NCI-H2196 (cell line): Measurements from ENCODE around the gene ADAMTS16.

Source experiments
- DNase-seq: peaks from one replicate; lab custom pipeline; 2025; ENCODE audit not compliant: unreplicated experiment; lab: John Stamatoyannopoulos, UW

The ADAMTS16 gene

GRCh38 chr5:5278201-5278814 is 138.2 kb downstream of the ADAMTS16 start:
- no peak for DNase-seq

GRCh38 chr5:5278815-5279381 is 138.8 kb downstream of the ADAMTS16 start:
- no peak for DNase-seq

GRCh38 chr5:5285906-5286305 is 145.8 kb downstream of the ADAMTS16 start:
- DNase-seq: no peak

DNA sequence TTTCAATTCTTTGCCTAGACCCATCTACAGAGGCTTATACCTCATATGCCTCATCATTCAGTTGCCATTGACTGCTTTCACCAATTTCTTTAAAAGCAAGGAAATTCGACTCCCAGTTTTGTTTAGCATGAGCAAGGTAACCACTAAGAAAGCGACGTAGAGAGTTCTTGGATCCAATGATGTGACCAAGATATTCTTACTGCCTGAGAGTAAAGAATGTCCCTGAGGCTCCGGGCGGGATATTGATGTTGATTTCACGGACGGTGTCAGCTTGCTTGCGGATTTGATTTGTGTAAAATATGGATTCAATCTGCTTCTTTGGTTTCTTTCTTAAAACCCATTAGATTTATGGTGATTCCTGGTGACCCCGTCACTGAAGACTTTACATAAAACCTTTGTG is 147.3 kb downstream of the ADAMTS16 start:
- DNase-seq: no peak

GRCh38 chr5:5288201-5288600 is 148.1 kb downstream of the ADAMTS16 start:
- no peak for DNase-seq

GRCh38 chr5:5289537-5289936 is 149.4 kb downstream of the ADAMTS16 start:
- no peak for DNase-seq

DNA sequence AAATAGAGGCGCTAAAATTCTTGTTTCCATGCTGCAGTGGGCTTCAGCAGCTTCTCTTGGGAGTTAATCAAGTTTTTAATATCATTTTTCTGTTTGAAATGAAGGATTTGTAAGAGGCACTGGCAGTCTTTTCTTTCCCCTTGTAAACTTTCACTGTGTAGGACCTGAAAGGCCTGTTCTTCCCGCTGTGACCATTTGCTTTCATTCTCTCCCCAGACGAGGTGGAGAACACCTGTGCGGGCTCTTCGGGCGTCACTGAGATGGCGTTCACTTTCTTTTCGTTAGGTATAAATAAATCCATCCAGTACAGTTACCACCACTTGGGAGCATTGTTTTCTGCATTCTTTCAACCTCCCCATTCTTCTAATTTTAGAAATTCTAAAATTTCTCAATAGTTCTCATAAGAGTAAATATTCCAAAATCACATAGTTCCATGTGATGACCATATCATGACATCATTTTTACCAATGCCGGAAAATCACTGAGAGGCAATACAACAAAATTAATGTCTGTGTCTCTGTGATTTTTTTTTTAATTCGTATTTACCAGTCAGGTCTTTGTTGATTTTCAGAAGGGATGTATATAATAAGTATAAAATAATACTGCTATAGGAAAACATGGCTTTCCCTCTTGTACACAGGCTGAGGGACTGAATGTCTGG is 150.7 kb downstream of the ADAMTS16 start:
- DNase-seq: no peak

DNA sequence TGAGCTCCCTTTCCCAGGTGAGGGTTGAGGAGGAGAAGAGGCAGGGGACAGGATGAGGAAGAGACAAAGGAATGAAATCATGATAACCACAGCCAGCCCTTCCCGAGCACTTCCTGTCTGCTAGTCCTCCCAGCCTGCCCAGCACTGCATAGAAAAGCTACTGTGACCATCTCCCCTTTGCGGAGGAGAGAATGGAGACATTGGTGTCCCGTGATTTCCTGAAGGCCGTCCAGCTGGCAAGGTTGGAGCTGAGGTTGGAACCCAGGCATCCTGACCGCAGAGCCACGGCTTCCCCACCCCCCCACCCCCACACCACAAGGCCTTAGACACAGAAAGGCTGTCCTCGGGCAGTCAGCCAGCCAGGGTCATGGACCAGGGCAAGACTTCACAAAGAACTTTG is 151.2 kb downstream of the ADAMTS16 start:
- no peak for DNase-seq

DNA sequence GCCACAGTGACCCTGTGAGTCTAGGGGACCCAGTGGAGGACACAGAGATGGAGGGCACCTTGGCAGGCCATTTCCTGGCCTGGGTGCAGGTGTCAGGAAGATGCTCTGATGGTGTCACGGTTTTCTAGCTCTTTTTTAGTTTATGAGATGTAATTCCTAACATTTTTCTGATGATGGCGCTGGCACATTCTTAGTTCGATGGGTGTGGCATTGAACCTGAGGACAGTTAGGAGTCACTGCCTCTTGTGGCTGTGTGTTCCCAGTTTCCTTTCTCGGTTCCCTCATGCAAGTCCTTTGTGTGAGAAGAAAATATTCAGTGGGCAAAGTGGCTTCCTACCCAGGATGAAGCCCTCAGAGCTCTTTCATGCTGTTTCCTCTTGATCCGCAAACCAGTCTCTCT is 152.9 kb downstream of the ADAMTS16 start:
- no peak for DNase-seq

GRCh38 chr5:5294429-5294828 is 154.3 kb downstream of the ADAMTS16 start:
- no peak for DNase-seq

DNA sequence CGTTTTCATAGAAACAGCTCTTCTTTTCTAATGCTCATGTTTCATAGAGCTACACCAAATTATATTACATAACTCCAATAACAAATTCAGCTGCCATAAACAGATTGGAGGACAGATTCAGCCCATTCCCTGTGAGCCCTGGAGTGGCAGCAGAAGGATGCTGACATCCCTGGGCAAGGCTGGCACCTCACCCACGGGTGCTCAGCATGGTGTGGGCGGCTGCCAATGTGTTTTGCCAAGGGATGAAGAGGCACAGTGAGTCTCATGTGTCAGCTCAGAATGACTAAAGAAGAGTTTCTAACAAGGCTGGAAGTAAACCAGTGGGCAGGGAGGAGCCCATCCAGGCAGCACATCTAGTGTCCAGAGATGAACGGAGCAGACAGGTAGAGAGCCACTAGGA is 155.2 kb downstream of the ADAMTS16 start:
- no peak for DNase-seq

DNA sequence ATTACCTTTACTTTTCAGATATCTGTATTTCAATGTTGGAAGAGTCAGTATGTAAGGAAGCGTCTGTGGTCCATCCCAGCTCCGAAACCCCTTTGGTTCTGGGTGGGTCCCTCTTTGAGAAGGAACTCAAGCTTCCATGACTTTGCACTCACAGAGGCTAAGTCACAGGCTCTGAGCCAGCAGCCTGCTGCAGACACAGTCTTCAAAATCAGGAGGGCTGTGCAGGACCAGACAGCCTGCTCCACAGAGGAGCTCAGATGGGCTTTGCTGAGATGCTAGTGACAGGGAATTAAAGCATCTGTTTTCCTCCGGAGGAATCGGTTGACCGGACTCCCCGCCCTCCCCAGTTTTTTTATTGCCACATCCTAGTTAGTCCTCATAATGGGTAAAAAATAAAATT is 155.9 kb downstream of the ADAMTS16 start:
- DNase-seq: no peak

DNA sequence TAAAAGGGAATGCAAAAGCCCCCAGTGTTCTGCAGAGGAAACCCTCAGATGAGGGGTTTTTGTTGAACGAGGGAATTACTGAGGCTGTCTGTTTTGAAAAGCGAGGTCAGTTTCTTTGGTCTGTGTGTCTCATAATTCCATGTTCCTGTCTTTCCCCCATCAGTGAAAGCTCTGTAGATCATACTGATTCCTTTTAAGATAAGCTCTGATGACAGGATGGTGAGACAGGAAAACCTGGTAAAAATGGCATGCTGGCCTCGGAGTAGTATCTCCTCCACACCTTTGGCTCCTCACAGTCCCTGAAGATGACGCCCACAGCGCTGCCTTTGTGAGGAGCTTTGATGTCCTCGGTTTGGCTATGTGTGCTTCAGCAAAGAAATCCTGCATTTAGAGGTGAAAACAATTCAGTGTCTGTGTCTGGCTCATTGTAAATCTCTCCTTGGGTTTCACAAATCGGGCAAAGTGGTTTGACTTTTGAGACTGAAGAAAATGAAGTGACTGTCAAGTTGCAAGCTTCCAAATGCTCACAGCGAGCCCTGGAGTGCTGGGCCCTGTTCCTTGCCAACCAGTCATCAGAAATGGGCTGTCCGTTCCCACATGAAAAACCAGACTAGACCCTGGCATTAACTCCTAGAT is 157.4 kb downstream of the ADAMTS16 start:
- DNase-seq: no peak

GRCh38 chr5:5298068-5298633 is 158.0 kb downstream of the ADAMTS16 start:
- no peak for DNase-seq

- no peak for DNase-seq
Measured at GRCh38 chr5:5298841-5299541, 158.9 kb downstream of the ADAMTS16 start.

DNA sequence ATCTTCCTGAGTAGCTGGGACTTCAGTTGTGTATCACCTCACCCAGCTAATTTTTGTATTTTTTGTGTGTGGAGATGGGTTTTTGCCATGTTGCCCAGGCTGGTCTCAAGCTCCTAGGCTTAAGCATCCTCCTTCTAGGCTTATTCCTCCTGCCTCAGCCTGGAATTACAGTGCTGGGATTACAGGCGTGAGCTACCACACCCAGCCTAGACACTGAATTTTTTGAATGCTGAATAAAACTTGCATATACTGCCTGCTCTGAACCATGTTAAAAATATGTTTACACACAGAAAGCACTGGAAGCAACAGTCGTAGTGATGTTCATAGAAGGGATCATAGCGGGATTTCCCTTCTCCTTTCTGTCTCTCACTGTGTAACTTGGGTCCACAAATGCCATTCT is 161.0 kb downstream of the ADAMTS16 start:
- DNase-seq: no peak

GRCh38 chr5:5302201-5302600 is 162.1 kb downstream of the ADAMTS16 start:
- no peak for DNase-seq

DNA sequence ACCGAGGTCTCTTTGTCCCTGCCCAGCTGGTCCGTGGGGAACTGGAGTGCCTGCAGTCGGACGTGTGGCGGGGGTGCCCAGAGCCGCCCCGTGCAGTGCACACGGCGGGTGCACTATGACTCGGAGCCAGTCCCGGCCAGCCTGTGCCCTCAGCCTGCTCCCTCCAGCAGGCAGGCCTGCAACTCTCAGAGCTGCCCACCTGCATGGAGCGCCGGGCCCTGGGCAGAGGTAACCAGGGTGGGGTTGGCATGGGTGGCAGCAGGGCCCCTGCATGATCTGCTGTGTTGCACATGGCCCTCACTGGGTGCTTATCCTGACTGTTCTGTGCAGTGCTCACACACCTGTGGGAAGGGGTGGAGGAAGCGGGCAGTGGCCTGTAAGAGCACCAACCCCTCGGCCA is 163.1 kb downstream of the ADAMTS16 start:
- DNase-seq: no peak

- no peak for DNase-seq
Measured at GRCh38 chr5:5304361-5305020, 164.4 kb downstream of the ADAMTS16 start.

- DNase-seq: no peak
Measured at GRCh38 chr5:5306696-5307095, 166.6 kb downstream of the ADAMTS16 start.

DNA sequence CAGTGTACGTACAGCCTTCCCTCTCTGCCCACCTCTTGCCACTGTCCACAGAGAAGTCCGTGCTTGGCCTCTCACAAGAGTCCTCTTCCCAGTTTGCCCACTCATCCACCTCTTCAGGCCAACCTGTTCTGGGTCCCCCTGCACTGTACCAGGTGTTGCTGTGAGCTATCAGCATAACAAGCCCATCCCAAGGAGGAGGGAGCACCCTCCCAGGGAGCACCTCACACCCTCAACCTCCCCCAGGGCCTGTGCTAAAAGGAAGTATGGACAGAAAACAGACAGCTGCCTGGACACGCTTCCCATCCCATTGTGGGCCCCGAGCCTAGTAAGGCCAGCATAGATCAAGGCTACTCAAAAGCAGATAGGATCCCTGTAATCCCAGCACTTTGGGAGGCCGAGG is 168.2 kb downstream of the ADAMTS16 start:
- DNase-seq: no peak
